K562 (cell line): ENCODE data around the gene NCMAP. TPM values are rescaled to one million over a fixed set of nuclear protein-coding genes. Genes with fewer than 3 reads are reported as not detected.

Experiments used
- ATF3 ChIP-seq, 2 experiments: fragments of 450-650 bp in 1 of 2; sonication (generic) in 1 of 2; formaldehyde crosslinking in 1 of 2; IDR thresholded peaks in 1 of 2; conservative IDR thresholded peaks in 1 of 2; 2 replicates each; pipeline versions ENCODE4 v1.6.1 to v1.8.1; 2016 to 2023; ENCODE audit warnings: mild to moderate bottlenecking in 2 of 2, moderate library complexity in 2 of 2, inconsistent platforms in 1 of 2, missing genetic modification reagents in 1 of 2
- CHD1 ChIP-seq: fragments of 200-600 bp; sonication (generic); IDR thresholded peaks from one replicate; pipeline ENCODE4 v1.6.1; 2012; ENCODE audit warnings: mild to moderate bottlenecking, moderate library complexity, low read length, inconsistent platforms
- E2F4 ChIP-seq: sonication (generic); formaldehyde crosslinking; IDR thresholded peaks from 2 replicates; pipeline ENCODE4 v1.8.0; 2022; ENCODE audit warnings: mild to moderate bottlenecking, low read depth, missing genetic modification reagents
- NR2C2 ChIP-seq, 2 experiments: fragments of 200-800 bp in 1 of 2; sonication (Bioruptor generic) in 1 of 2; sonication (generic) in 1 of 2; formaldehyde crosslinking in 1 of 2; IDR thresholded peaks; 2 replicates each; pipeline versions ENCODE4 v1.6.1 to v1.8.0; 2016 to 2022; ENCODE audit warnings: mild to moderate bottlenecking in 1 of 2, missing compliant biosample characterization in 1 of 2, missing genetic modification characterization in 1 of 2, missing genetic modification reagents in 1 of 2
- RBFOX2 ChIP-seq: fragments of 200-400 bp; formaldehyde crosslinking; IDR thresholded peaks from 2 replicates; pipeline ENCODE4 v1.6.1; 2017; ENCODE audit warnings: low read depth, mild to moderate bottlenecking, low read length, moderate library complexity
- SAP30 ChIP-seq: fragments of 200-600 bp; sonication (generic); IDR thresholded peaks from 2 replicates; pipeline ENCODE4 v1.6.1; 2012; ENCODE audit warnings: borderline replicate concordance, low read depth, mild to moderate bottlenecking, moderate library complexity, low read length, control low read depth, inconsistent platforms; ENCODE audit not compliant: insufficient read depth, poor library complexity, severe bottlenecking
- SMAD4 ChIP-seq: fragments of 250-450 bp; sonication (Bioruptor Pico); conservative IDR thresholded peaks from 2 replicates; pipeline ENCODE4 v1.8.0; 2021; ENCODE audit warnings: inconsistent platforms, mild to moderate bottlenecking, moderate library complexity
- TAF7 ChIP-seq: fragments of 450-650 bp; IDR thresholded peaks from 2 replicates; pipeline ENCODE4 v1.6.1; 2016; ENCODE audit warnings: missing genetic modification characterization, missing compliant biosample characterization
- UBTF ChIP-seq, 2 experiments: IDR thresholded peaks; 2 replicates each; pipeline ENCODE4 v1.6.1; 2012; ENCODE audit warnings: improper control_type of control experiment in 2 of 2, low read depth in 2 of 2, low read length in 2 of 2, borderline replicate concordance in 1 of 2
- ZBTB11 ChIP-seq, 3 experiments: fragments of 200-800 bp in 1 of 3; fragments of 250-450 bp in 1 of 3; fragments of 450-650 bp in 1 of 3; sonication (Bioruptor Pico) in 1 of 3; sonication (Bioruptor generic) in 1 of 3; formaldehyde crosslinking in 1 of 3; IDR thresholded peaks; 2 replicates each; pipeline versions ENCODE4 v1.6.1 to v1.8.0; 2016 to 2022; ENCODE audit warnings: mild to moderate bottlenecking in 2 of 3, missing genetic modification characterization in 2 of 3, missing compliant biosample characterization in 1 of 3, moderate library complexity in 1 of 3
- ZNF263 ChIP-seq: sonication (generic); formaldehyde crosslinking; IDR thresholded peaks from 2 replicates; pipeline ENCODE4 v1.8.0; 2022; ENCODE audit warnings: mild to moderate bottlenecking, missing genetic modification reagents, borderline replicate concordance
- ZNF740 ChIP-seq, 3 experiments: fragments of 200-800 bp in 1 of 3; sonication (Bioruptor generic) in 1 of 3; sonication (generic) in 1 of 3; formaldehyde crosslinking in 1 of 3; IDR thresholded peaks; 2 replicates each; pipeline versions ENCODE4 v1.6.1 to v1.8.0; 2016 to 2022; ENCODE audit warnings: mild to moderate bottlenecking in 2 of 3, missing compliant biosample characterization in 2 of 3, missing genetic modification characterization in 2 of 3, missing genetic modification reagents in 1 of 3
- polyA plus RNA-seq, 8 experiments: library from polyadenylated mRNA; depleted of rRNA in 4 of 8; stranded (reverse) in 5 of 8; unstranded in 3 of 8; fragments of >200 nt; fragmentation: Nextera tagmentation in 2 of 8; fragmentation: Illumina TruSeq in 1 of 8; extraction: Ambion mirVana in 2 of 8; extraction: Trizol in 1 of 8; gene quantifications; 2 replicates each; pipeline versions ENCODE4 v1.2.1 to v1.2.3, GENCODE V29; 2011 to 2014; ENCODE audit warnings: inconsistent platforms in 1 of 8, missing spikeins in 1 of 8
- total RNA-seq, 7 experiments: library from RNA; depleted of rRNA in 6 of 7; stranded (reverse); fragments of >200 nt in 6 of 7; fragmentation: Illumina TruSeq in 2 of 7; extraction: Trizol in 2 of 7; gene quantifications; 2 replicates each; pipeline versions ENCODE4 v1.2.1 to v1.2.3, GENCODE V29; 2011 to 2021; ENCODE audit warnings: low replicate concordance in 1 of 7

The NCMAP gene
- total and polyA plus RNA-seq, 9 of the 15 experiments (the other 6 are each of a cell fraction or from before 2014, with no cell fraction given) = 0.03 TPM; not detected in 8

GRCh38 chr1:24643363-24644099 is 87.6 kb downstream of the NCMAP start (continued):
- TF ChIP-seq UBTF (IDR thresholded peaks at IDR 0.05; ENCODE audit: borderline replicate concordance in 1 of 2, low read depth in 2 of 2, low read length in 2 of 2) (peak; percentile 37 to 81; a peak in 1 of 4 replicates), CHD1 (peak; percentile 91), SAP30 (peak; percentile 80), ZNF740 (CRISPR knock-in tag; IDR thresholded peaks at IDR 0.05) (peak; percentile 97), ZNF740 (tag; IDR thresholded peaks at IDR 0.05) (peak in 1 of 2 experiments; percentile 99; a peak in 2 of 4 replicates), TAF7 (tag) (0 out of 2 replicates have a peak, but pooled peaks have one; percentile 40), RBFOX2 (peak; percentile 75), ZBTB11 (CRISPR knock-in tag; IDR thresholded peaks at IDR 0.05) (peak in 1 of 3 experiments; percentile 10; a peak in 1 of 6 replicates), ZNF263 (CRISPR knock-in tag) (peak; percentile 82), ATF3 (IDR thresholded peaks at IDR 0.05) (no peak), ATF3 (CRISPR knock-in tag; conservative IDR thresholded peaks at IDR 0.05) (no peak), E2F4 (CRISPR knock-in tag) (peak; percentile 57; the same call in 1 of the 2 replicates), SMAD4 (CRISPR knock-in tag) (peak; percentile 19; the same call in 1 of the 2 replicates), NR2C2 (CRISPR knock-in tag; IDR thresholded peaks at IDR 0.05) (no peak), NR2C2 (tag; IDR thresholded peaks at IDR 0.05) (peak; percentile 72)
